Aorta (tissue), 5 donors: ENCODE results near the gene RFXANK. TPM values are rescaled to one million over a fixed set of nuclear protein-coding genes. Genes with fewer than 3 reads are reported as not detected.

ENCODE experiments used
- ATAC-seq: fragments of 200-7000 bp; cut with Tn5 transposase; one replicate; pipeline ENCODE4 v1.9.1; 2022; ENCODE audit warnings: moderate library complexity; ENCODE audit not compliant: low FRiP score
- DNase-seq, 2 donors: peaks; one replicate each; pipeline ENCODE4 v3.0.0-alpha.2; 2020
- H3K27ac ChIP-seq, 2 donors: one replicate each; pipeline ENCODE4 v1.5.1; 2013; ENCODE audit warnings: low read length in 2 of 2, mild to moderate bottlenecking in 2 of 2, moderate library complexity in 2 of 2, control low read depth in 1 of 2, inconsistent platforms in 1 of 2, low read depth in 1 of 2
- H3K27me3 ChIP-seq, 2 donors: one replicate each; pipeline ENCODE4 v1.6.1; 2013; ENCODE audit warnings: control low read depth in 1 of 2, low read length in 1 of 2, mild to moderate bottlenecking in 1 of 2, moderate library complexity in 1 of 2; ENCODE audit not compliant: insufficient read depth in 2 of 2, control insufficient read depth in 1 of 2
- H3K36me3 ChIP-seq, 2 donors: one replicate each; pipeline ENCODE4 v1.6.1; 2013; ENCODE audit warnings: control low read depth in 1 of 2, low read length in 1 of 2, mild to moderate bottlenecking in 1 of 2; ENCODE audit not compliant: insufficient read depth in 2 of 2, control insufficient read depth in 1 of 2
- H3K4me1 ChIP-seq, 2 donors: one replicate each; pipeline ENCODE4 v1.6.1; 2013; ENCODE audit warnings: low read length in 2 of 2, control low read depth in 1 of 2, mild to moderate bottlenecking in 1 of 2, moderate library complexity in 1 of 2; ENCODE audit not compliant: insufficient read depth in 2 of 2, control insufficient read depth in 1 of 2
- H3K4me3 ChIP-seq, 2 donors: one replicate each; pipeline ENCODE4 v1.5.1; 2013; ENCODE audit warnings: low read length in 2 of 2, control low read depth in 1 of 2, mild to moderate bottlenecking in 1 of 2
- H3K9me3 ChIP-seq: one replicate; pipeline ENCODE4 v1.6.1; 2013; ENCODE audit warnings: mild to moderate bottlenecking, low read length; ENCODE audit not compliant: control insufficient read depth
- WGBS, 2 donors: extraction: QIAGEN DNeasy Blood & Tissue Kit; methylation state at CpG; one replicate each; pipeline ENCODE4 v1.1.7; 2013; 5-methylcytosine and 5-hydroxymethylcytosine counted together
- intact Hi-C, 2 donors: fragments of 100-400 bp; cut with DNase I; formaldehyde crosslinking; loops; one replicate each; pipeline versions ENCODE4 v1.14.2 to v1.15.0; 2022
- polyA plus RNA-seq, 2 donors: library from polyadenylated mRNA; stranded (reverse); fragments of 200-250 nt; gene quantifications; one replicate each; pipeline ENCODE4 v1.2.3, GENCODE V29; 2013
- total RNA-seq, 2 donors: library from RNA; stranded (reverse); fragmentation: NEBNext Ultra II Directional; extraction: Animal tissue kit (Norgen Biotek cat#: 25700); gene quantifications; one replicate each; pipeline ENCODE4 v1.2.1, GENCODE V29; 2021
- donor health status: healthy with polysubstance abuse.
- donor health status: Bipolar disorder and iron deficiency.
- donor health status: DM: no; HTN: no; CAD: no.
- donor health status: DM: no; HTN: no; CAD: no.
- donor health status: DM: yes; HTN: yes; CAD: no.

RFXANK gene
- total and polyA plus RNA-seq, 4 donors: 33.1 to 199 (median 43.2) TPM

DNA sequence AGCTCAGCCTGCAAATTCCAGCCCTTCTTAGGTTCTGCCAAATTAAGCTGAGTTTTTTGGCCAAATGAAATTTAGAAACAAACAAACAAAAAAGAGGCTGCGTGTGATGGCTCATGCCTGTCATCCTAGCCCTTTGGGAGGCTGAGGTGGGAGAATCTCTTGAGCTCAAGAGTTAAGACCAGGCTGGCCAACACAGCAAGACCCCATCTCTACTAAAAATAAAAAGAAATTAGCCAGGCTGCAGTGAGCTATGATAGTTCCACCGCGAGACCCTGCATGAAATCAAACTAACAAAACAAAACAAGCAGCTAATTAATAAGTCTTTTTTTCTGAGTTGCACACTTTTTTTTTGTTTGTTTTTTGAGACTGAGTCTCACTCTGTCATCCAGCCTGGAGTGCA, 37.6 kb downstream of the RFXANK start:
- Histone ChIP-seq H3K4me3 (no peak overlapping the region), H3K4me1 (no peaks in the 10 kb centered on the region), H3K27ac (no peak overlapping the region), H3K27me3 (no peaks in the 10 kb centered on the region), H3K36me3 (no peaks in the 10 kb centered on the region), H3K9me3 (peaks cover 6% of the 10 kb centered on the region)
- DNase-seq (no peak), ATAC-seq (no peak)
- WGBS, 2 donors: 77 to 80% methylated on average over 3 of the region's 3 CpGs
- intact Hi-C loops: no loop called here

DNA sequence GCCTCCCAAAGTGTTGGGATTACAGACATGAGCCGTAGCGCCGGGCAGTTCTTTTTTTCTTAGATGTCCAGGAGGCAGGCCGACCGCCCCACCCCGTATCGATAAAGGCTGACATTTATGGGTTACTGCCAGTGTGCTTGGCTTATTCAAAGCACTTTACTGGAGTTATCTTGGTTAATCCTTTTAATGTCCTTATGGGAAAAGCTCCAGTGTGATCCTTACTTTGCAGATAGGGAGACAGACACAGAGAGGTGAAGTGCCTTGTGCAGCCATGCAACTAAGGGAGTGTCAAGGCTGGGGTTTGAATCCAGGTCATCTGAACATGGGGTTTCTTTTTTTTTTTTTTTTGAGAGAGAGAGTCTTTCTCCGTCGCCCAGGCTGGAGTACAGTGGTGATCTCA, 38.9 kb downstream of the RFXANK start:
- no peaks in the 10 kb centered on the region for H3K36me3 ChIP-seq
- no peak overlapping the region for H3K27ac ChIP-seq
- DNase-seq: no peak
- peaks cover 10% of the 10 kb centered on the region for H3K9me3 ChIP-seq
- WGBS, 2 donors: 82 to 83% methylated on average over 9 of the region's 9 CpGs
- no peaks in the 10 kb centered on the region for H3K4me1 ChIP-seq
- no peak overlapping the region for H3K4me3 ChIP-seq
- no peaks in the 10 kb centered on the region for H3K27me3 ChIP-seq
- intact Hi-C loops: no loop called here
- ATAC-seq: no peak

DNA sequence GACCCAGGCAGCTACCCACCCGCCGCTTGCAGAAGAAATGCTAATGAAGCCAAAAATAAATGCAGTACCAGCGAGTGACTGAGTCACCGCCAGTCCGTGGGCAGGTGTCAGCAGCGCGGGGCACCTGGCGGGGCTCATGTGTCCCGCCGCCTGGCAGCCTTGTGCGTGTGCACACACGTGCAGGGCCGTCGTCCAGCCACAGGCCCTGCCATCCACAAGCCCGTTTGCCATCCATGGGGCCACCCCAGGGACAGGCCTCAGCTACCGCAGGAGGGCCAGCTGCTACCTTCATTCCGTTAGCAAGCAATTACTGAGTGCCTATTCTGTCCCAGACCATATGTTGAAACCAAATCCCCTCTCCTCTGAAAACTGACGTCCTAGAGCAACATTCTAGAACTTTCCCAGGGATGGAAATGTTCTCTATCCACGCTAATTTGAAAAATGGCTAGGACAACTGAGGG, 40.2 kb downstream of the RFXANK start:
- DNase-seq (no peak), ATAC-seq (no peak)
- no peaks in the 10 kb centered on the region for H3K27me3 ChIP-seq
- H3K27ac ChIP-seq: no peak overlapping the region
- H3K36me3 ChIP-seq: no peaks in the 10 kb centered on the region
- WGBS, 2 donors: 61 to 66% methylated on average over 19 of the region's 19 CpGs
- no peaks in the 10 kb centered on the region for H3K4me1 ChIP-seq
- H3K9me3 ChIP-seq: peaks cover 10% of the 10 kb centered on the region
- no peak overlapping the region for H3K4me3 ChIP-seq
- intact Hi-C loops: no loop called here

DNA sequence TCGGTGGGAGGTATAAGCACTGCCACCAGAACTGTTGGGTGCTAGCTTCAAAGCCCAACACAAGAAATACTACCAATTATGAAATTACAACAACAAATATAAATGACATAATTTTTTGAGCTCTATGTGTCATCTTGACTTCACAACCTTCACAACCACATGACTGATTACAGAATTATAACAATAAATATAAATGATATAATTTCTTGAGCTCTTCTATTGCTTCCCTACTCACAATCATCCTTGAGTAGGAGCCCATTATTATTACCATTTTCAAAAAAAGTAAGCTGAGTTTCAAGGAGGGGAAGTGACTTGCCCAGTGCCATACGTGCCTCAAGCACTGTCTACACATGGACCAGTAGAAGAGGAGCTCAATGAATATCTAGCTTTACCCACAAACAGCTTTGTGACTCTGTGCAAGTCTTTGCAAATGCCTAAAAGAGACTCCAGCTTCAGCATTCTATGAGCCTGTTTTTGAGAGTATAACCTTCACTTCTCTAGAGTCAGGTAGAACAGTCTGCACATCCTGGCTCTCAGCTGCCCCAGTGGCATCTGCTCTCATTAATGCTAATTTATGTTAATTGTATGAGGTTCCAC, 42.3 kb downstream of the RFXANK start:
- DNase-seq (no peak), ATAC-seq (no peak)
- Histone ChIP-seq H3K36me3 (no peaks in the 10 kb centered on the region), H3K27ac (no peak overlapping the region), H3K4me3 (no peak overlapping the region), H3K4me1 (no peaks in the 10 kb centered on the region), H3K27me3 (no peaks in the 10 kb centered on the region), H3K9me3 (peaks cover 10% of the 10 kb centered on the region)
- WGBS, 2 donors: 88 to 91% methylated on average over 2 of the region's 2 CpGs
- intact Hi-C loops: no loop called here

DNA sequence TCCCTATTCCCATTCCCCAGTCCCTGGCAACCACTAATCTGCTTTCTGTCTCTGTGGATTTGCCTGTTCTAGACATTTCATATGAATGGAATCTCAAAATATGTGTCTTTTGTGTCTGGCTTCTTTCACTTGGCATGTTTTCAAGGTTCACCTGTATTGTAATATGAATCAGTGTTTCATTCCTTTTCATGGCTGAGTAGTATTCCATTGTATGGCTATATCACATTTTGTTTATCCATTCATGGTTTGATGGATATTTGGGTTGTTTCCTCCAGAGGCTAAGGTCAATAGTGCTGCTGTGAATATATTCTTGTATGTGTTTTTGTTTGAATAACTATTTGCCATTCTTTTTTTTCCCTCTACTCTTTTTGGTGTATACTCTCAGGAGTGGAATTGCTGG, 44.1 kb downstream of the RFXANK start:
- Histone ChIP-seq H3K4me1 (no peaks in the 10 kb centered on the region), H3K27me3 (no peaks in the 10 kb centered on the region), H3K36me3 (no peaks in the 10 kb centered on the region), H3K9me3 (peaks cover 10% of the 10 kb centered on the region), H3K27ac (no peak overlapping the region), H3K4me3 (no peak overlapping the region)
- no peak for ATAC-seq
- intact Hi-C loops: no loop called here
- no peak for DNase-seq

DNA sequence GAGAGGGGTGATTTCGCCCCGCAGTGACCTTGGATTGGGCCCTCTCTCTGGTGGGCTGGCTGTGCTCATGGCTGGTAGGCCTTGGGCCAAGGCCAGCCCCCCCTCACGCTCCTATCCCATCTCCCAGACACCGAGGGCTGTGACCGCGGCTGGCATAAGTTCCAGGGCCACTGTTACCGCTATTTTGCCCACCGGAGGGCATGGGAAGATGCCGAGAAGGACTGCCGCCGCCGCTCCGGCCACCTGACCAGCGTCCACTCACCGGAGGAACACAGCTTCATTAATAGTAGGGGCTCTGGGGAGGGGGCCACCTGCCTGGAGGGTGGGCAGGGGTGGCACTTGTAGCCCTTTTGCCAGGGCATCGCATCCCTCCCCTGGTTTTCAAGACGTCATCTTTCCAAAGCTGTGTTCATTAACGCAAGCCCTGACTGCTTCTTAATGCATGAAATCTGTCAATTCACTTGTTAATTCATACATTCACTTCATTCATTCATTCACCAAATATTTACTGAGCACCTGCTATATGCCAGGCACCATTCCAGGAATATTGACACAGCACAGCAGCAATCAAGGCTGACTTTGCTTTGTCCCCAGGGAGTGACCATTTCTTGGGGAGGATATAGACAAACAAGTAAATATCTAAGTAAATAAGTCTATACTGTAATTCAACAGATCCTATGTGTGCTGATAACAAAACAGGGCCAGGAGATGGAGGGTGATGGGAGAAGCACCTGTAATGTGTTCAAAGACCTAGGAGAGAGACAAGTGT, 46.3 kb downstream of the RFXANK start:
- intact Hi-C loops: no loop called here
- DNase-seq (no peak), ATAC-seq (no peak)
- Histone ChIP-seq H3K27me3 (no peaks in the 10 kb centered on the region), H3K36me3 (no peaks in the 10 kb centered on the region), H3K4me3 (no peak overlapping the region), H3K9me3 (peaks cover 10% of the 10 kb centered on the region), H3K27ac (no peak overlapping the region), H3K4me1 (no peaks in the 10 kb centered on the region)
- 77 to 81% methylated on average over 13 to 18 of the region's 18 CpGs for WGBS, 2 donors

DNA sequence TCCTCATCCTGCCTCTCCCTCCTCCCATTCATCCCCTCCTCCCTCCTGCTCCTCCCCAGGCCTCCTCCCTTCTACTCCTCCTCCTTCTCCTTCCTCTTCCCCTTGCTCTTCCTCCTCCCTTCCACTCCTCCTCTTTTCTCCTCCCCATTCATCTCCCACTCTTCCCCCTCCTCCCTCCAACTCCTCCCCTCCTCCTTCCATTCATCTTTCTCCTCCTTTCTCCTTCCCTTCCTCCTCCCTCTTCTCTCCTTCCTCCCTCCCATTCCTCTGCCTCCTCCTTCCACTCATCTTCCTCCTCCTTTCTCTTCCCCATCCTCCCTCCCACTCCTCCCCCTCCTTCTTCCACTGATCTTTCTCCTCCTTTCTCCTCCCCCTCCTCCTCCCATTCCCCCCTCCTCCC, 47.6 kb downstream of the RFXANK start:
- Histone ChIP-seq H3K4me3 (no peak overlapping the region), H3K4me1 (no peaks in the 10 kb centered on the region), H3K36me3 (no peaks in the 10 kb centered on the region), H3K9me3 (peaks cover 4% of the 10 kb centered on the region), H3K27me3 (no peaks in the 10 kb centered on the region), H3K27ac (no peak overlapping the region)
- DNase-seq: no peak
- no peak for ATAC-seq
- intact Hi-C loops: no loop called here

DNA sequence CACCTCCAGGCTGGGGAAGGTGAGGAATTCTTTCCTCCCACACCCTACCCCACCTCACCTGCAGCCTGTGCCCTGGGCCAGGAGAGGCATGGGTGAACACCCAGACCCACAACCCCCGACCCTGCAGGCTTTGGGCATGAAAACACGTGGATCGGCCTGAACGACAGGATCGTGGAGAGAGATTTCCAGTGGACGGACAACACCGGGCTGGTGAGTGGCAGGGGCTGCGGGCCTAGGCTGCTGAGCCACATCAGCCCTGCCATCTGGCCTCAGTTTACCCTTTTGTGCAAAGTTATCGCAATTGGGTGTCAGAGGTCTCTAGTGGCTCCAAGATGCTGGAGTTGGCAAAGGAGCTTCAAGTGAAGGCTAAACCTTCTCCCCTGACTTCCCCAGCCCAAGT, 48.4 kb downstream of the RFXANK start:
- no peaks in the 10 kb centered on the region for H3K36me3 ChIP-seq
- intact Hi-C loops: no loop called here
- DNase-seq: no peak
- 80 to 82% methylated on average over 9 of the region's 9 CpGs for WGBS, 2 donors
- H3K4me3 ChIP-seq: no peak overlapping the region
- no peaks in the 10 kb centered on the region for H3K9me3 ChIP-seq
- H3K27me3 ChIP-seq: no peaks in the 10 kb centered on the region
- no peak for ATAC-seq
- H3K4me1 ChIP-seq: no peaks in the 10 kb centered on the region
- H3K27ac ChIP-seq: no peak overlapping the region

DNA sequence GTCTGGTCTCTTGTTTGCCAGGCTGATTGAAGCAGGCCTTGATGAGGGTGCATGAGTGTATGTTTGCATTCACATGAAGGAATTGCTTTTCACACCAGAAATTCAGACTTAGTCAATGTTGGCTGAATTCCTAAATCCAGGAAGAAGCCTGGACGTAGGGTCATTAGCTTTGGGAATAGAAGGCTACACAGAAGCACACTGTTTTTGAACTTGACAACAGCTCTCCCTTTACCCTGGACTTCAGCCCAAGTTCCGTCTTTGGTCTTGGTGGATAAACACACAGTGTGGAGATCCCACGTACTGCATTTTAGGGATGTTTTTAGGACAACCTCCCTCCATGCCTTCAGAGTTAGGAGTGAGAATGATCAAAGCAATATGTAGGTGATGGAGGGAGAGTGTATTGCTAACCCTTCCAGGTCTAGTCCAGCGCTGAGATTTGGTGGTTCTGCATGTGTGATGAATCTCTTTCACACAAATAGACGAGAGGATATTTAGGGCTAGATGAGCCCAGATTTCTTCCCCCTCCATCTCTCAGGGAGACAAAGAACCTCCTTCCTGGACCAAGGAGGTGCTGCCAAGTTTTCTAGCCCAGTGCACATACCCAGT, 58.2 kb downstream of the RFXANK start:
- H3K36me3 ChIP-seq: no peaks in the 10 kb centered on the region
- H3K4me3 ChIP-seq: no peak overlapping the region
- WGBS, 2 donors: 30 to 32% methylated on average over 5 of the region's 5 CpGs
- DNase-seq (no peak), ATAC-seq (no peak)
- H3K9me3 ChIP-seq: no peaks in the 10 kb centered on the region
- no peak overlapping the region for H3K27ac ChIP-seq
- intact Hi-C loops: no loop called here
- no peaks in the 10 kb centered on the region for H3K27me3 ChIP-seq
- H3K4me1 ChIP-seq: no peaks in the 10 kb centered on the region
